SK-N-SH (cell line): ENCODE data around the gene PSMB10. TPM values are rescaled to one million over a fixed set of nuclear protein-coding genes. Genes with fewer than 3 reads are reported as not detected.

ENCODE experiments used
- CTCF ChIA-PET: fragments of 300-600, 350-600 bp; formaldehyde crosslinking; extraction: SDS; loops from one replicate; lab custom pipeline; 2021; lab: Yijun Ruan, JAX
- POLR2A ChIA-PET: fragments of 350-600 bp; sonication (Branson Sonifier 250); formaldehyde crosslinking; extraction: SDS; loops from one replicate; lab custom pipeline; 2020; ENCODE audit warnings: antibody characterized with exemption, inconsistent platforms; lab: Yijun Ruan, JAX
- DNase-seq: peaks from one replicate; pipeline ENCODE4 v3.0.0; 2012
- H2AFZ ChIP-seq: fragments of 200-600 bp; sonication (generic); 2 replicates; pipeline ENCODE4 v1.8.1; 2016; ENCODE audit warnings: antibody characterized with exemption, mild to moderate bottlenecking, low read depth
- H3F3A ChIP-seq: fragments of 200-600 bp; sonication (generic); replicated peaks from 2 replicates; pipeline ENCODE3; 2016; ENCODE audit warnings: antibody characterized with exemption, mild to moderate bottlenecking; ENCODE audit not compliant: insufficient read depth
- H3K27ac ChIP-seq, 2 experiments: fragments of 200-500 bp in 1 of 2; fragments of 200-600 bp in 1 of 2; sonication (Bioruptor generic) in 1 of 2; sonication (generic), shearing (Covaris generic) in 1 of 2; 2 replicates each; pipeline versions ENCODE4 v1.5.1 to v1.6.1; 2014 to 2016; ENCODE audit warnings: low read depth in 2 of 2, inconsistent platforms in 1 of 2, low read length in 1 of 2, mild to moderate bottlenecking in 1 of 2, mixed read lengths in 1 of 2
- H3K27me3 ChIP-seq: fragments of 200-600 bp; sonication (generic), shearing (Covaris generic); 2 replicates; pipeline ENCODE4 v1.6.1; 2016; ENCODE audit warnings: mixed run types; ENCODE audit not compliant: insufficient read depth
- H3K36me3 ChIP-seq, 2 experiments: fragments of 200-500 bp in 1 of 2; fragments of 200-600 bp in 1 of 2; sonication (Bioruptor generic) in 1 of 2; sonication (generic) in 1 of 2; replicated peaks in 1 of 2; 2 replicates each; pipeline versions ENCODE3 to v1.5.1; 2014 to 2016; ENCODE audit warnings: low read length in 1 of 2, mild to moderate bottlenecking in 1 of 2; ENCODE audit not compliant: insufficient read depth in 2 of 2, control insufficient read depth in 1 of 2
- H3K4me1 ChIP-seq, 2 experiments: fragments of 200-500 bp in 1 of 2; fragments of 200-600 bp in 1 of 2; sonication (Bioruptor generic) in 1 of 2; sonication (generic), shearing (Covaris generic) in 1 of 2; 2 replicates each; pipeline versions ENCODE4 v1.5.1 to v1.6.1; 2014 to 2016; ENCODE audit warnings: low read depth in 1 of 2, low read length in 1 of 2, mixed run types in 1 of 2; ENCODE audit not compliant: insufficient read depth in 2 of 2, control insufficient read depth in 1 of 2
- H3K4me2 ChIP-seq: fragments of 200-600 bp; sonication (generic), shearing (Covaris generic); 2 replicates; pipeline ENCODE4 v1.6.1; 2017; ENCODE audit warnings: mixed run types
- H3K4me3 ChIP-seq, 2 experiments: fragments of 200-500 bp in 1 of 2; fragments of 200-600 bp in 1 of 2; sonication (Bioruptor generic) in 1 of 2; sonication (generic), shearing (Covaris generic) in 1 of 2; 2 replicates each; pipeline versions ENCODE4 v1.5.1 to v1.8.1; 2014 to 2016; ENCODE audit warnings: low read depth in 2 of 2, inconsistent platforms in 1 of 2, low read length in 1 of 2, mild to moderate bottlenecking in 1 of 2, mixed read lengths in 1 of 2, moderate library complexity in 1 of 2
- H3K79me2 ChIP-seq: fragments of 200-600 bp; sonication (generic); 2 replicates; pipeline ENCODE4 v1.8.1; 2017; ENCODE audit warnings: mild to moderate bottlenecking; ENCODE audit not compliant: insufficient read depth
- H3K9ac ChIP-seq: fragments of 200-600 bp; sonication (generic); 2 replicates; pipeline ENCODE4 v1.6.1; 2017; ENCODE audit warnings: mixed run types
- H3K9me2 ChIP-seq: fragments of 200-600 bp; sonication (generic); 2 replicates; pipeline ENCODE4 v1.6.1; 2017; ENCODE audit warnings: mixed run types
- H3K9me3 ChIP-seq: fragments of 200-600 bp; sonication (generic); 2 replicates; pipeline ENCODE4 v1.6.1; 2017; ENCODE audit warnings: mixed run types, mild to moderate bottlenecking, moderate library complexity
- H4K20me1 ChIP-seq: fragments of 200-600 bp; sonication (generic); 2 replicates; pipeline ENCODE4 v1.6.1; 2017; ENCODE audit warnings: mild to moderate bottlenecking, mixed run types; ENCODE audit not compliant: insufficient read depth
- CHD2 ChIP-seq: fragments of 150-350 bp; IDR thresholded peaks from 2 replicates; pipeline ENCODE4 v1.6.1; 2018; ENCODE audit warnings: low read length; ENCODE audit not compliant: partially characterized antibody
- EZH2phosphoT487 ChIP-seq: fragments of 200-600 bp; sonication (generic); IDR thresholded peaks from 2 replicates; pipeline ENCODE4 v1.6.1; 2017; ENCODE audit warnings: low read depth, mixed run types, mild to moderate bottlenecking, antibody characterized with exemption, moderate library complexity, borderline replicate concordance
- FOSL2 ChIP-seq: IDR thresholded peaks from 2 replicates; pipeline ENCODE4 v1.4.0; 2012; ENCODE audit warnings: low read depth, mild to moderate bottlenecking, moderate library complexity, borderline replicate concordance
- FOXJ3 ChIP-seq: sonication (generic); formaldehyde crosslinking; IDR thresholded peaks from 2 replicates; pipeline ENCODE4 v1.5.1; 2020; ENCODE audit warnings: mild to moderate bottlenecking, missing genetic modification reagents
- FOXM1 ChIP-seq: IDR thresholded peaks from 2 replicates; pipeline ENCODE4 v1.4.0; 2012; ENCODE audit warnings: low read depth, mild to moderate bottlenecking
- GABPA ChIP-seq: IDR thresholded peaks from 2 replicates; pipeline ENCODE4 v1.4.0; 2012; ENCODE audit warnings: low read depth, mild to moderate bottlenecking
- JUND ChIP-seq: IDR thresholded peaks from 2 replicates; pipeline ENCODE4 v1.4.0; 2012
- RCOR1 ChIP-seq: fragments of 150-350 bp; IDR thresholded peaks from 2 replicates; pipeline ENCODE4 v1.6.1; 2017; ENCODE audit warnings: antibody characterized with exemption, low read length
- RFX5 ChIP-seq: IDR thresholded peaks from 2 replicates; pipeline ENCODE4 v1.6.1; 2012; ENCODE audit warnings: mild to moderate bottlenecking, improper control_type of control experiment, low read length
- RXRA ChIP-seq: IDR thresholded peaks from 2 replicates; pipeline ENCODE4 v1.4.0; 2012; ENCODE audit warnings: low read depth, mild to moderate bottlenecking, borderline replicate concordance
- SIN3A ChIP-seq: IDR thresholded peaks from 2 replicates; pipeline ENCODE4 v1.6.1; 2012; ENCODE audit warnings: low read depth, mild to moderate bottlenecking, low read length, moderate library complexity, borderline replicate concordance
- TAF1 ChIP-seq: IDR thresholded peaks from 2 replicates; pipeline ENCODE4 v1.6.1; 2012; ENCODE audit warnings: low read depth, mild to moderate bottlenecking, low read length, moderate library complexity, borderline replicate concordance
- TCF12 ChIP-seq: IDR thresholded peaks from 2 replicates; pipeline ENCODE4 v1.4.0; 2012
- TEAD4 ChIP-seq: IDR thresholded peaks from 2 replicates; pipeline ENCODE4 v1.4.0; 2012; ENCODE audit warnings: mild to moderate bottlenecking, borderline replicate concordance; ENCODE audit not compliant: insufficient read depth
- YY1 ChIP-seq: IDR thresholded peaks from 2 replicates; pipeline ENCODE4 v1.4.0; 2012; ENCODE audit warnings: low read depth, mild to moderate bottlenecking
- WGBS: methylation state at CpG from one replicate; pipeline ENCODE4 v1.1.6; 2017; ENCODE audit warnings: low lambda C conversion rate; 5-methylcytosine and 5-hydroxymethylcytosine counted together
- polyA plus RNA-seq, 3 experiments: library from polyadenylated mRNA; depleted of rRNA; stranded (reverse); fragments of >200 nt; gene quantifications; 2 replicates each; pipeline ENCODE4 v1.2.3, GENCODE V29; 2012
- TF ChIP-seq, protein P1 (sequence below): fragments of 150-350 bp; IDR thresholded peaks from 2 replicates; pipeline ENCODE4 v1.6.1; 2016; ENCODE audit warnings: mild to moderate bottlenecking, low read depth, low read length
- TF ChIP-seq, protein P2 (sequence below): fragments of 200-600 bp; sonication (generic); IDR thresholded peaks from 2 replicates; pipeline ENCODE4 v1.6.1; 2017; ENCODE audit warnings: antibody characterized with exemption, mild to moderate bottlenecking, moderate library complexity
- TF ChIP-seq, protein P3 (sequence below): IDR thresholded peaks from 2 replicates; pipeline ENCODE4 v1.4.0; 2012; ENCODE audit warnings: low read depth, borderline replicate concordance

The PSMB10 gene
- polyA plus RNA-seq, 1 of the 3 experiments (the other 2 are of a cell fraction), result 57.8 TPM

DNA sequence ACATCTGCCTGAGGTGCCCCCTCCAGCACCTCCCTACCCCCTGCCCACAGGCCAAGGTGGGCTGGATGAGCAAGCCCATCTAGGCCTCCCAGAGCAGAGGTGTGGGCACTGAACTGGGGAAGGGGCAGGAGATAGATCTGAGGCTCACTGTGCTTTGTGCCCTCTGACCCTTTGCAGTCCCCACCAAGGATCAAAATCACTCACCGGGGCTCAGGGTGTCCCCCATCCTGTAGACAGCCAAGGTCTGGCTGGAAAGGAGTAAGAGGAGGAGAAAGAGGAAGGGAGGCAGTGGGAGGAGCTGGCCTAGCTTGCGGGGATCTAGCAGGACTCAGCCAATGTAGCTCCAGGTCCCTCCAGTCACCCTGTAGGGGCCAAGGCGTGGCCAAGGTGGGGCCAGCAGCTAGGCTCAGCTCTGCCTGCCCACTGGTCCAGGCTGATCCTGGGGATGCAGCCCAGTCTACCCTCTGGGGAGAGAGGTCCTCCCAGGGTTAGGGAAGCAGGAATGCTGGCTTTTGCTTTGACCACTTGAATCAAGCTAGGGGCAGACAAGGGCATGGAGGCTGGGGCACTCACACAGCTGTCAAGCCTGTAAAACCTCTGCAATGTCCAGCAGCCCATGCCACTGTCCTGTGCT is 30.0 kb upstream of the PSMB10 start:
- peak overlapping the region; percentile 96 for H3K9ac ChIP-seq

DNA sequence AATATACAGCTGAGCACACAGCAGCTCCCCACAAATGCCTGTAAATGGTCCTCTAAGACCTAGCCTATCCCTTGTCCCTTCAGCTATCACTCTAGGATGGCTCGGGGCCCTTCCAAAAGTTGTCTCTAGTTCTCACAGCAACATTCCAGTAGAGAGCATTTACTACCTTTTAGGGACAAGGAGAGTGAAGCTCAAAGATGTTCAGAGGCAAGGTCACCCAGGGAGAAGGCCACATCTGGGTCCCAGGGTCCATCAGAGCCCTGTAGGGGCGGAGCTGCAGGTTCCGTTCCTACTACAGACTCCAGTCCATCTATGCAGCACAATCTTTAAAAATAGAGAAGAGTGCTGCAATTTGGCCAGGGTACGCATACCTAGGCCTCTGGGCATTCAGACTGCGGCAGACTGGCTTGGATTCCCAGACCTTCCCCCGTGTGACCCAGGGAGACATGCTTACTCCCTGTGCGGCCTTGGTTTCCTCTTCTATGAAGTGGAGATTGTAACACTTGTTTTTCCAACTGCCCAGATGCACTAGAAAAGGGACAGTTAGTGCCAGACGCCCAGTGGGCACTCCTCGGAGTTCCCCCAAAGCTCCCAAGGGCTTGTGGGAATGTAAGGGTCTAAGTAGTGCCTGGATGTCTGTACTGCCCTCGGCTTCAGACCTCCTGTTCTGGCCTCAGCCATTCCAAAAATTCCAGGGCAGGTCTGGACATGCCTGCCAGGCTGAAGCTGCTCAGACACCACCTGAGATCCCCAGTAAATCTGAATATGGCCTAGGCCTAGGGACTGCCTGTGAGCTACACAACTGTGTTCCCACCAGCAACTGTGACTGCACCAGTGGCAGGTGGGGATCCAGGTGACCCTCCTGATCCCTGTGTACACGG is 29.3 kb upstream of the PSMB10 start:
- CTCF ChIA-PET, result interaction anchor here (0.7 to 1.2 kb wide), 5 partner anchors 31 to 161 kb away, joined by 3 to 4 read pairs (median 3); no protein-coding TSS in a partner anchor

More for the DNA sequence above, 30.0 kb upstream of the PSMB10 start:
- Histone ChIP-seq H3K79me2 (peaks cover 67% of the 10 kb centered on the region), H3K27ac (peak overlapping the region; percentile 7 to 67; a peak in 3 of 4 replicates)
- POLR2A ChIA-PET, result interaction anchor here (0.9 to 1.2 kb wide), 2 partner anchors 19 to 27 kb away, joined by 3 to 6 read pairs; no protein-coding TSS in a partner anchor
- no peak for TF ChIP-seq RCOR1
- TF ChIP-seq YY1, result no peak
- no peak for TF ChIP-seq FOXJ3 (CRISPR knock-in tag)
- TF ChIP-seq SIN3A, result no peak
- no peak for TF ChIP-seq TCF12
- no peak for TF ChIP-seq TEAD4
- TF ChIP-seq, protein P1, sequence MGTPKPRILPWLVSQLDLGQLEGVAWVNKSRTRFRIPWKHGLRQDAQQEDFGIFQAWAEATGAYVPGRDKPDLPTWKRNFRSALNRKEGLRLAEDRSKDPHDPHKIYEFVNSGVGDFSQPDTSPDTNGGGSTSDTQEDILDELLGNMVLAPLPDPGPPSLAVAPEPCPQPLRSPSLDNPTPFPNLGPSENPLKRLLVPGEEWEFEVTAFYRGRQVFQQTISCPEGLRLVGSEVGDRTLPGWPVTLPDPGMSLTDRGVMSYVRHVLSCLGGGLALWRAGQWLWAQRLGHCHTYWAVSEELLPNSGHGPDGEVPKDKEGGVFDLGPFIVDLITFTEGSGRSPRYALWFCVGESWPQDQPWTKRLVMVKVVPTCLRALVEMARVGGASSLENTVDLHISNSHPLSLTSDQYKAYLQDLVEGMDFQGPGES, result no peak
- TF ChIP-seq FOSL2, result no peak
- TF ChIP-seq RXRA, result no peak
- TF ChIP-seq, all 33 proteins: peak for 0
- H3F3A ChIP-seq, result peaks cover 4% of the 10 kb centered on the region
- no peaks in the 10 kb centered on the region for H3K9me2 ChIP-seq
- no peaks in the 10 kb centered on the region for H3K27me3 ChIP-seq
- H3K4me2 ChIP-seq, result peak overlapping the region; percentile 96
- H3K36me3 ChIP-seq, result peaks cover 22 to 24% of the 10 kb centered on the region in 2 experiments
- WGBS, result 90% methylated on average over 1 of the region's 3 CpGs
- peaks cover 15 to 38% of the 10 kb centered on the region in 2 experiments; a peak in 3 of 4 replicates for H3K4me1 ChIP-seq
- CTCF ChIA-PET, result interaction anchor here (0.8 kb wide), 1 partner anchor 74 kb away, joined by 4 read pairs; no protein-coding TSS in a partner anchor
- peaks cover 49% of the 10 kb centered on the region for H4K20me1 ChIP-seq
- no peak overlapping the region for H2AFZ ChIP-seq
- peak overlapping the region; percentile 73 to 79 for H3K4me3 ChIP-seq
- no peak for DNase-seq
- no peaks in the 10 kb centered on the region for H3K9me3 ChIP-seq

More for the DNA sequence above, 29.3 kb upstream of the PSMB10 start:
- Histone ChIP-seq H3F3A (peaks cover 4% of the 10 kb centered on the region), H3K4me2 (peak overlapping the region; percentile 96), H3K4me3 (peak overlapping the region; percentile 73 to 79; a peak in 3 of 4 replicates), H3K9me3 (no peaks in the 10 kb centered on the region), H3K9ac (peak overlapping the region; percentile 96), H3K36me3 (peaks cover 29% of the 10 kb centered on the region in 2 experiments), H3K27ac (peak overlapping the region; percentile 7 to 67; a peak in 3 of 4 replicates), H3K9me2 (no peaks in the 10 kb centered on the region), H4K20me1 (peaks cover 55% of the 10 kb centered on the region), H2AFZ (no peak overlapping the region), H3K79me2 (peaks cover 68% of the 10 kb centered on the region), H3K27me3 (no peaks in the 10 kb centered on the region), H3K4me1 (peaks cover 15 to 45% of the 10 kb centered on the region in 2 experiments; a peak in 3 of 4 replicates)
- no peak for DNase-seq
- TF ChIP-seq EZH2phosphoT487 (no peak), YY1 (no peak), FOXM1 (no peak), RFX5 (no peak), GABPA (no peak), SIN3A (no peak), TAF1 (no peak), RXRA (no peak), TEAD4 (no peak), CHD2 (no peak), JUND (no peak)
- TF ChIP-seq, protein P2, sequence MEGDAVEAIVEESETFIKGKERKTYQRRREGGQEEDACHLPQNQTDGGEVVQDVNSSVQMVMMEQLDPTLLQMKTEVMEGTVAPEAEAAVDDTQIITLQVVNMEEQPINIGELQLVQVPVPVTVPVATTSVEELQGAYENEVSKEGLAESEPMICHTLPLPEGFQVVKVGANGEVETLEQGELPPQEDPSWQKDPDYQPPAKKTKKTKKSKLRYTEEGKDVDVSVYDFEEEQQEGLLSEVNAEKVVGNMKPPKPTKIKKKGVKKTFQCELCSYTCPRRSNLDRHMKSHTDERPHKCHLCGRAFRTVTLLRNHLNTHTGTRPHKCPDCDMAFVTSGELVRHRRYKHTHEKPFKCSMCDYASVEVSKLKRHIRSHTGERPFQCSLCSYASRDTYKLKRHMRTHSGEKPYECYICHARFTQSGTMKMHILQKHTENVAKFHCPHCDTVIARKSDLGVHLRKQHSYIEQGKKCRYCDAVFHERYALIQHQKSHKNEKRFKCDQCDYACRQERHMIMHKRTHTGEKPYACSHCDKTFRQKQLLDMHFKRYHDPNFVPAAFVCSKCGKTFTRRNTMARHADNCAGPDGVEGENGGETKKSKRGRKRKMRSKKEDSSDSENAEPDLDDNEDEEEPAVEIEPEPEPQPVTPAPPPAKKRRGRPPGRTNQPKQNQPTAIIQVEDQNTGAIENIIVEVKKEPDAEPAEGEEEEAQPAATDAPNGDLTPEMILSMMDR, result no peak
- TF ChIP-seq, protein P1, result no peak
- TF ChIP-seq, protein P3, sequence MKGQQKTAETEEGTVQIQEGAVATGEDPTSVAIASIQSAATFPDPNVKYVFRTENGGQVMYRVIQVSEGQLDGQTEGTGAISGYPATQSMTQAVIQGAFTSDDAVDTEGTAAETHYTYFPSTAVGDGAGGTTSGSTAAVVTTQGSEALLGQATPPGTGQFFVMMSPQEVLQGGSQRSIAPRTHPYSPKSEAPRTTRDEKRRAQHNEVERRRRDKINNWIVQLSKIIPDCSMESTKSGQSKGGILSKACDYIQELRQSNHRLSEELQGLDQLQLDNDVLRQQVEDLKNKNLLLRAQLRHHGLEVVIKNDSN, result no peak
- 95% methylated on average over 10 of the region's 11 CpGs for WGBS
- POLR2A ChIA-PET, result interaction anchor here (0.9 to 1.2 kb wide), 2 partner anchors 18 to 26 kb away, joined by 3 to 6 read pairs; no protein-coding TSS in a partner anchor
